ENCODE measurements around the gene PKN3. TPM values are rescaled to one million over a fixed set of nuclear protein-coding genes. Genes with fewer than 3 reads are reported as not detected.

Gene PKN3
- total and polyA plus RNA-seq, 4 donors: 0.61 to 4.2 (median 1.5) TPM

- no peak for TF ChIP-seq REST (IDR thresholded peaks at IDR 0.05)
Observed at GRCh38 chr9:128687453-128687852, 14.8 kb upstream of the PKN3 start (continued).

- WGBS: 2% methylated on average over 93 of the region's 93 CpGs
Observed at GRCh38 chr9:128688501-128689292, 13.6 kb upstream of the PKN3 start, which contains the start of gene SET. Gene SET, plus strand, starts transcription at chr9:128689222. Its CDS starts 361 bp downstream, at chr9:128689583.

More at GRCh38 chr9:128688501-128689292, 13.6 kb upstream of the PKN3 start, which contains the start of gene SET:
- peak within 1 kb of the TSS; percentile 92 to 98 for H3K27ac ChIP-seq (ENCODE audit: low read depth in 1 of 2, low read length in 2 of 2)
- H3K4me3 ChIP-seq (ENCODE audit: low read depth in 1 of 3, low read length in 3 of 3): peak within 1 kb of the TSS; percentile 66 to 99 (median 90)
- no peaks in the 10 kb centered on the region for H3K9me3 ChIP-seq (ENCODE audit: control insufficient read depth in 4 of 4, low read length in 3 of 4)
- peaks cover 0 to 48% (median 23%) of the 10 kb centered on the region in 4 donors for H3K4me1 ChIP-seq (ENCODE audit: control insufficient read depth in 4 of 4, insufficient read depth in 4 of 4, low read length in 3 of 4)
- H3K9ac ChIP-seq (ENCODE audit: low read depth in 1 of 2, low read length in 2 of 2): peak within 1 kb of the TSS; percentile 61 to 92
- TF ChIP-seq EGR1 (IDR thresholded peaks at IDR 0.05; ENCODE audit: low read depth in 2 of 2) (no peak), FOXA2 (IDR thresholded peaks at IDR 0.05) (no peak), RAD21 (IDR thresholded peaks at IDR 0.05) (no peak), FOXA1 (IDR thresholded peaks at IDR 0.05) (no peak), SP1 (IDR thresholded peaks at IDR 0.05) (peak; percentile 65), CTCF (IDR thresholded peaks at IDR 0.05; ENCODE audit: low read depth, low read length, missing input control) (no peak), REST (IDR thresholded peaks at IDR 0.05) (no peak), TAF1 (conservative IDR thresholded peaks at IDR 0.05) (no peak), RXRA (IDR thresholded peaks at IDR 0.05) (peak; percentile 22 to 61), ZBTB33 (IDR thresholded peaks at IDR 0.05) (no peak), ATF3 (IDR thresholded peaks at IDR 0.05) (no peak), MAX (IDR thresholded peaks at IDR 0.05) (no peak), HNF4A (conservative IDR thresholded peaks at IDR 0.05) (peak; percentile 43 to 49), GABPA (IDR thresholded peaks at IDR 0.05 in 1 of 2, conservative IDR thresholded peaks at IDR 0.05 in 1 of 2) (no peak), JUND (IDR thresholded peaks at IDR 0.05) (no peak), YY1 (IDR thresholded peaks at IDR 0.05) (peak; percentile 64), NR2F2 (IDR thresholded peaks at IDR 0.05) (no peak), HNF4G (IDR thresholded peaks at IDR 0.05) (no peak)
- H3K27me3 ChIP-seq (ENCODE audit: control insufficient read depth in 4 of 4, insufficient read depth in 4 of 4, low read length in 3 of 4): no peaks in the 10 kb centered on the region
- DNase-seq (ENCODE audit: low spot score): peak; percentile 92
- H3K36me3 ChIP-seq (ENCODE audit: control insufficient read depth in 4 of 4, insufficient read depth in 3 of 4, low read depth in 1 of 4, low read length in 3 of 4): peaks cover 4 to 23% (median 16%) of the 10 kb centered on the region in 4 donors

Measured in liver (tissue), 9 donors.